ENCODE data around the gene ZNF613. TPM values are rescaled to one million over a fixed set of nuclear protein-coding genes. Genes with fewer than 3 reads are reported as not detected.

The ZNF613 gene
- polyA plus RNA-seq, 3 donors = 0.96 to 3.1 (median 1.1) TPM

GRCh38 chr19:51931921-51932320 lies 4.6 kb downstream of the ZNF613 start:
- Histone ChIP-seq H3K79me2 (ENCODE audit: insufficient read depth, low read length) (peaks cover 5% of the 10 kb centered on the region), H3K9me3 (replicated peaks in 1 of 2; ENCODE audit: control insufficient read depth in 1 of 2, insufficient read depth in 1 of 2, low read length in 2 of 2) (peaks cover 62 to 73% of the 10 kb centered on the region in 2 donors), H3K36me3 (replicated peaks in 1 of 2; ENCODE audit: control insufficient read depth in 1 of 2, insufficient read depth in 2 of 2, low read length in 2 of 2) (peaks cover 57 to 76% of the 10 kb centered on the region in 2 donors), H2AFZ (ENCODE audit: insufficient read depth, low read depth, low read length, poor library complexity, severe bottlenecking) (no peak overlapping the region), H3K9ac (ENCODE audit: insufficient read depth, low read length, poor library complexity, severe bottlenecking) (no peak overlapping the region), H4K20me1 (ENCODE audit: insufficient read depth, low read length) (no peaks in the 10 kb centered on the region), H3K27me3 (ENCODE audit: control insufficient read depth in 2 of 2, insufficient read depth in 2 of 2, low read length in 2 of 2) (no peaks in the 10 kb centered on the region), H3K4me3 (replicated peaks in 1 of 3; ENCODE audit: low read depth in 2 of 3, low read length in 3 of 3) (peak overlapping the region in 1 of 3 experiments; percentile 12), H3K27ac (ENCODE audit: low read depth in 1 of 2, low read length in 2 of 2) (no peak overlapping the region), H3K4me2 (replicated peaks; ENCODE audit: extremely low read depth, low read length, poor library complexity, severe bottlenecking) (no peak overlapping the region), H3K4me1 (ENCODE audit: control insufficient read depth in 1 of 2, insufficient read depth in 2 of 2, low read length in 2 of 2) (peaks cover 7 to 13% of the 10 kb centered on the region in 2 donors)
- H3K27ac Mint-ChIP-seq = no peak overlapping the region
- H3K4me1 Mint-ChIP-seq = peaks cover 13% of the 10 kb centered on the region
- H3K36me3 Mint-ChIP-seq = peaks cover 77 to 78% of the 10 kb centered on the region in 2 donors
- TF ChIP-seq CTCF (IDR thresholded peaks at IDR 0.05) = no peak
- peaks cover 44 to 83% (median 75%) of the 10 kb centered on the region in 7 donors for H3K9me3 Mint-ChIP-seq
- intact Hi-C loops (cut with micrococcal nuclease) = no loop called here
- no peak overlapping the region for H3K4me3 Mint-ChIP-seq
- no peak for DNase-seq
- WGBS (ENCODE audit: insufficient coverage) = 88% methylated on average over 6 of the region's 8 CpGs
- peaks cover 0 to 2% (median 0%) of the 10 kb centered on the region in 3 donors for H3K27me3 Mint-ChIP-seq (ENCODE audit: low read depth in 3 of 3)

GRCh38 chr19:51938936-51939335 lies 11.7 kb downstream of the ZNF613 start:
- Mint-ChIP-seq H3K4me1 (no peaks in the 10 kb centered on the region), H3K27ac (no peak overlapping the region), H3K4me3 (no peak overlapping the region), H3K27me3 (ENCODE audit: low read depth in 3 of 3) (peaks cover 0 to 3% (median 3%) of the 10 kb centered on the region in 3 donors), H3K9me3 (peaks cover 66 to 95% (median 88%) of the 10 kb centered on the region in 7 donors), H3K36me3 (peaks cover 90 to 98% of the 10 kb centered on the region in 2 donors)
- H3K4me3 ChIP-seq (replicated peaks in 1 of 3; ENCODE audit: low read depth in 2 of 3, low read length in 3 of 3) = no peak overlapping the region
- no peaks in the 10 kb centered on the region for H3K79me2 ChIP-seq (ENCODE audit: insufficient read depth, low read length)
- intact Hi-C loops (cut with micrococcal nuclease) = no loop called here
- no peak for DNase-seq
- H3K4me1 ChIP-seq (ENCODE audit: control insufficient read depth in 1 of 2, insufficient read depth in 2 of 2, low read length in 2 of 2) = no peaks in the 10 kb centered on the region
- peaks cover 64 to 93% of the 10 kb centered on the region in 2 donors for H3K9me3 ChIP-seq (replicated peaks in 1 of 2; ENCODE audit: control insufficient read depth in 1 of 2, insufficient read depth in 1 of 2, low read length in 2 of 2)
- WGBS (ENCODE audit: insufficient coverage) = no CpG with 5 or more reads among the region's 2 CpGs
- H3K9ac ChIP-seq (ENCODE audit: insufficient read depth, low read length, poor library complexity, severe bottlenecking) = no peak overlapping the region
- no peak overlapping the region for H2AFZ ChIP-seq (ENCODE audit: insufficient read depth, low read depth, low read length, poor library complexity, severe bottlenecking)
- no peaks in the 10 kb centered on the region for H4K20me1 ChIP-seq (ENCODE audit: insufficient read depth, low read length)
- peaks cover 76 to 99% of the 10 kb centered on the region in 2 donors for H3K36me3 ChIP-seq (replicated peaks in 1 of 2; ENCODE audit: control insufficient read depth in 1 of 2, insufficient read depth in 2 of 2, low read length in 2 of 2)
- TF ChIP-seq CTCF (IDR thresholded peaks at IDR 0.05) = no peak
- no peaks in the 10 kb centered on the region for H3K27me3 ChIP-seq (ENCODE audit: control insufficient read depth in 2 of 2, insufficient read depth in 2 of 2, low read length in 2 of 2)
- no peak overlapping the region for H3K4me2 ChIP-seq (replicated peaks; ENCODE audit: extremely low read depth, low read length, poor library complexity, severe bottlenecking)
- H3K27ac ChIP-seq (ENCODE audit: low read depth in 1 of 2, low read length in 2 of 2) = no peak overlapping the region
